ENCODE measurements around the gene PDE4B.

DNA sequence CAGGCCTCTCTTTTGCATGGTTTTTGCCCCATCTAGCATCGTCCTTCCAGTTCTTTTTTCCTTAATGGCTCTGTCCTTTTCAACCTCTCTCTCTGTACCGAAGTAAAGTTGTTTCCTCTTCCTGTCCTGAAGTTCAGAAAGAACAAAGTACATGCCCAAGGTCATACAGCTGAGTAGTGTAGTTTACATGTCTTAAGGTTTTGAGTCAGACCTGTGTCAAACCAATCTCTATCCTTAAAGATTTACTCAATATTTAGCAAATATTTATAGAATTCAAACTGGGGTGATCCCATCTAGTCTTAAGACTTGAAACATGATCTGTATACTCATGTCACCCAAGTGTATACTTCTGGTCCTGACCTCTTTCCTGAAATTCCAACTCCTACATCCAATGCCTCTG is 622.6 kb downstream of the PDE4B start:
- TF ChIP-seq, protein P1, sequence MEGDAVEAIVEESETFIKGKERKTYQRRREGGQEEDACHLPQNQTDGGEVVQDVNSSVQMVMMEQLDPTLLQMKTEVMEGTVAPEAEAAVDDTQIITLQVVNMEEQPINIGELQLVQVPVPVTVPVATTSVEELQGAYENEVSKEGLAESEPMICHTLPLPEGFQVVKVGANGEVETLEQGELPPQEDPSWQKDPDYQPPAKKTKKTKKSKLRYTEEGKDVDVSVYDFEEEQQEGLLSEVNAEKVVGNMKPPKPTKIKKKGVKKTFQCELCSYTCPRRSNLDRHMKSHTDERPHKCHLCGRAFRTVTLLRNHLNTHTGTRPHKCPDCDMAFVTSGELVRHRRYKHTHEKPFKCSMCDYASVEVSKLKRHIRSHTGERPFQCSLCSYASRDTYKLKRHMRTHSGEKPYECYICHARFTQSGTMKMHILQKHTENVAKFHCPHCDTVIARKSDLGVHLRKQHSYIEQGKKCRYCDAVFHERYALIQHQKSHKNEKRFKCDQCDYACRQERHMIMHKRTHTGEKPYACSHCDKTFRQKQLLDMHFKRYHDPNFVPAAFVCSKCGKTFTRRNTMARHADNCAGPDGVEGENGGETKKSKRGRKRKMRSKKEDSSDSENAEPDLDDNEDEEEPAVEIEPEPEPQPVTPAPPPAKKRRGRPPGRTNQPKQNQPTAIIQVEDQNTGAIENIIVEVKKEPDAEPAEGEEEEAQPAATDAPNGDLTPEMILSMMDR (IDR thresholded peaks at IDR 0.05) = no peak
- TF ChIP-seq POLR2A (IDR thresholded peaks at IDR 0.05) = no peak
